Activated T-cell treated with anti-CD3 and anti-CD28 coated beads, Interleukin-2, amount 50 U/mL, for 24 hours (primary cell): Measurements from ENCODE around the gene TEX28.

Experiments
- DNase-seq: peaks from one replicate; pipeline ENCODE4 v3.0.0-alpha.2; 2020
- H3K27ac Mint-ChIP-seq: 2 replicates; pipeline ENCODE4 v1.8.0; 2020; ENCODE audit warnings: mild to moderate bottlenecking, mixed read lengths
- H3K27me3 Mint-ChIP-seq: 2 replicates; pipeline ENCODE4 v1.8.0; 2020; ENCODE audit warnings: mixed read lengths
- H3K36me3 Mint-ChIP-seq: 2 replicates; pipeline ENCODE4 v1.8.0; 2020; ENCODE audit warnings: low read depth, mixed read lengths
- H3K4me1 Mint-ChIP-seq: 2 replicates; pipeline ENCODE4 v1.8.0; 2020; ENCODE audit warnings: low read depth, mixed read lengths
- H3K4me3 Mint-ChIP-seq: 2 replicates; pipeline ENCODE4 v1.8.0; 2020; ENCODE audit warnings: mild to moderate bottlenecking, moderate library complexity, mixed read lengths
- H3K9me3 Mint-ChIP-seq: 2 replicates; pipeline ENCODE4 v1.8.0; 2020; ENCODE audit warnings: mixed read lengths

TEX28 gene

DNA sequence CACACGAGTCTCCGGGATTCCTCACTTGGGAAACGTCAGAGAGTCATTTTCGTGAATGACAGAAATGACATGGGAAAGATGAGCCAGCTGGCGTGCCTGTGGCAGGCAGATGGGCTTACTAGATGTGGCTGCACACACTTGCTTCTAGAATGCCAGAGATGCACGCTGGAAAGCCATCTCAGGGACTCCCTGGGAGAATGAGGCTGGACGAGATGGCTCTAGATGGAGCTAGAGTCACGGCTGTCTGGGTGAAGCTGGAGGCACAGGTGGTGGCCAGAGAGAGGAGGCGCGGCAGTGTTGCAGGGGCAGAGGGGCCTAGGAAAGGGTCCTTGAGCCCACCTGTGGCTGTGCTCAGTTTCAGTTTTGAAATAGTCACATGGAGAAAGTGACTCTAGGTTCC lies 26.7 kb upstream of the TEX28 start:
- Mint-ChIP-seq H3K4me1 (peaks cover 36% of the 10 kb centered on the region), H3K36me3 (no peaks in the 10 kb centered on the region), H3K4me3 (no peak overlapping the region), H3K27me3 (peaks cover 39% of the 10 kb centered on the region), H3K27ac (no peak overlapping the region), H3K9me3 (no peaks in the 10 kb centered on the region)
- no peak for DNase-seq

GRCh38 chrX:154321152-154321551 lies 26.2 kb upstream of the TEX28 start:
- no peaks in the 10 kb centered on the region for H3K9me3 Mint-ChIP-seq
- no peak overlapping the region for H3K4me3 Mint-ChIP-seq
- H3K27ac Mint-ChIP-seq = no peak overlapping the region
- no peak for DNase-seq
- peaks cover 32% of the 10 kb centered on the region for H3K4me1 Mint-ChIP-seq
- no peaks in the 10 kb centered on the region for H3K36me3 Mint-ChIP-seq
- H3K27me3 Mint-ChIP-seq = peaks cover 39% of the 10 kb centered on the region

DNA sequence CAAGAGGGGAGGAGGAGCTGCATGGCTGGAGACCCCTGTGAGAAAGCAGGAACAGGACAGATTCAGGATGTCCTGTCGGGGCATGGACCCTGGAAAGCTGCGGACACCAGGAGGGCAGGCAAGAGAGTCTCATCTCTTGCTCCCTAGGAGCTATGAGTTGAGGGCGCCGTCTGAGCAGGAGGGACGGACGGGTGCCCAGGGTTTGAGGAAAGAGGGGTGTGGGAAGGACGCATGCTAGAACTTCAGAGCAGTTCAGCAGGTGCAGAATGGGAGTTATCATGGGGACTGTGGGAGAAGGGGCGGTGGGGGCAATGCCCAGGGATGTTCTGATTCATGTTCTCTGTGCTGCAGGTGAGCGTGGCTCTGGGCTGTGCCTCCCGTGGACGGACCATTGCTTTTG lies 25.5 kb upstream of the TEX28 start:
- H3K9me3 Mint-ChIP-seq = no peaks in the 10 kb centered on the region
- no peak for DNase-seq
- no peaks in the 10 kb centered on the region for H3K36me3 Mint-ChIP-seq
- H3K4me3 Mint-ChIP-seq = no peak overlapping the region
- no peak overlapping the region for H3K27ac Mint-ChIP-seq
- H3K4me1 Mint-ChIP-seq = peaks cover 27% of the 10 kb centered on the region
- peaks cover 37% of the 10 kb centered on the region for H3K27me3 Mint-ChIP-seq

DNA sequence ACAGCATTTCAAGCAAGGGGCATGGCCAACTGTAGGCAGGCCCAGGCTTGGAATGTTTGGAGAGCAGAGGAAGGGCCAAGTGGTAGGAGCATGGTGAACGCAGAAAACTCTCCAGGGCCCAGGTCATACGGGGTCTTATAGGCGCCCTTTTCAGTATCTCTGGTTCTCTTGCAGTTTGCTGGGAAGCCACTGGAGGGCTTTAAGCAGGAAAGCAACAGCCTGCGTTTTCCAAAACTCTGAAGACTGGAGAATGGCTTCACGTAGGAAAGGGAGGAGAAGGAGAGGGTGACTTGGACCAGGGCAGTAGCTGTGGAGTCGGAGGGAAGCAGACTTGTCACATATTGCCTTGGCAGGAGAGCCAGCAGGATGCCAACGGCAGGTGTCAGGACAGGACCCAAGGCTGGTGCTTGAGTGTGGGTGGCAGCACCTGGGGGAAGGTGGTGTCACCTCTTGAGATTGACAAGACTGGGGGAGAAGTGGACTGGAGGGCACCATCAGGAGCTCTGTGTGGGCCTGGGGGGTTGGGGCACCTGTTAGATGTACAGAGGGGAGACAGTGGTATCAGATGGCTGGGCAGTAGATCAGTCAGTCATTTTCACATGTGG lies 22.6 kb upstream of the TEX28 start:
- peaks cover 33% of the 10 kb centered on the region for H3K27me3 Mint-ChIP-seq
- no peak for DNase-seq
- no peak overlapping the region for H3K4me3 Mint-ChIP-seq
- H3K9me3 Mint-ChIP-seq = no peaks in the 10 kb centered on the region
- no peaks in the 10 kb centered on the region for H3K36me3 Mint-ChIP-seq
- peaks cover 54% of the 10 kb centered on the region for H3K4me1 Mint-ChIP-seq
- H3K27ac Mint-ChIP-seq = no peak overlapping the region

GRCh38 chrX:154315416-154315815 lies 20.5 kb upstream of the TEX28 start:
- Mint-ChIP-seq H3K4me3 (no peak overlapping the region), H3K27me3 (peaks cover 37% of the 10 kb centered on the region), H3K36me3 (no peaks in the 10 kb centered on the region), H3K27ac (no peak overlapping the region), H3K9me3 (no peaks in the 10 kb centered on the region), H3K4me1 (peaks cover 58% of the 10 kb centered on the region)
- DNase-seq = no peak

DNA sequence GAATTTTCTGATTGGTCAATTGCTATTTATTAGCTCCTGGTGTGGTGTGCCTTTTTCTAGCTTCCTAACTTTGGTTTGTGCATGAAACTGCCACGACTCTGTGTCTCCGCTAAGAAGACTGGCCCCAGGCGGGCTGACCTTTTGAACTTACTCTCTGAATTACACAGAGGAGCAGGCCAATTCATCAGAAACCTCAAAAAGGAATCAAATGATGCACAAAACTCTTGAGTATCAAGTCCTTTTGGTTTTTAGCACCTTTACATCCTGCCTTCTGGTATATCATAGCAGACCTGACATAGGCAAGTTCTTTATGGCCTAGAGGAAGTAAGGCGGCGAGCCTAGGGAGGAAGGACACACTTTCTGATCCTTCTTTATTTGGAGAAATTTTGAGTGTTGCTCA lies 18.2 kb upstream of the TEX28 start:
- Mint-ChIP-seq H3K4me1 (peaks cover 66% of the 10 kb centered on the region), H3K9me3 (no peaks in the 10 kb centered on the region), H3K36me3 (no peaks in the 10 kb centered on the region), H3K4me3 (peak overlapping the region; percentile 37), H3K27me3 (peaks cover 30% of the 10 kb centered on the region), H3K27ac (peak overlapping the region; percentile 77)
- no peak for DNase-seq

DNA sequence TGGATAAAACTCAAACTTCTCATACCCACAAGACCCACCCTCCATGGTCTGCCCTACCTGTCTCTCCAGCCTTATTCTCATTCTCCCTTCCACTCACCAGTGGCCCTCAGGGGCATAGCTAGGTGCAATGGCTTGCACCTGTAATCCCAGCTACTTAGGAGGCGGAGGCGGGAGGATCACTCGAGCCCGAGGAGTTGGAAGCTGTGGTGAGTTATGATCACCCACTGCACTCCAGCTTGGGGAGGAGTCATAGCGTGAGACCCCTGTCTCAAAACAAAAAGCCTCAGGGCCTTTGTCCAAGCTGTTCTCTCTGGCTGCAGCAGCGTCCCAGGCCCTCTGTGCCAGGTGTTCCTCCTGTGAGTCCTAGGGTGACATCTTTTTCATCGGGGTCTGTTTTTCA lies 17.2 kb upstream of the TEX28 start:
- DNase-seq = no peak
- H3K4me1 Mint-ChIP-seq = peaks cover 66% of the 10 kb centered on the region
- no peaks in the 10 kb centered on the region for H3K36me3 Mint-ChIP-seq
- no peak overlapping the region for H3K27ac Mint-ChIP-seq
- peaks cover 23% of the 10 kb centered on the region for H3K27me3 Mint-ChIP-seq
- no peaks in the 10 kb centered on the region for H3K9me3 Mint-ChIP-seq
- H3K4me3 Mint-ChIP-seq = no peak overlapping the region

GRCh38 chrX:154310616-154311536 lies 16.0 kb upstream of the TEX28 start:
- H3K4me1 Mint-ChIP-seq = peaks cover 64% of the 10 kb centered on the region
- no peak overlapping the region for H3K27ac Mint-ChIP-seq

GRCh38 chrX:154309041-154309775 lies 14.3 kb upstream of the TEX28 start:
- no peak for DNase-seq
- Mint-ChIP-seq H3K36me3 (no peaks in the 10 kb centered on the region), H3K27ac (no peak overlapping the region), H3K4me3 (no peak overlapping the region), H3K4me1 (peaks cover 55% of the 10 kb centered on the region), H3K9me3 (no peaks in the 10 kb centered on the region), H3K27me3 (peaks cover 34% of the 10 kb centered on the region)

More at GRCh38 chrX:154310616-154311536, 16.0 kb upstream of the TEX28 start:
- Mint-ChIP-seq H3K36me3 (no peaks in the 10 kb centered on the region), H3K27me3 (peaks cover 25% of the 10 kb centered on the region), H3K4me3 (no peak overlapping the region), H3K9me3 (no peaks in the 10 kb centered on the region)
- DNase-seq = no peak

- H3K27ac Mint-ChIP-seq = peak overlapping the region; percentile 53
- no peaks in the 10 kb centered on the region for H3K36me3 Mint-ChIP-seq
- no peak overlapping the region for H3K4me3 Mint-ChIP-seq
- no peaks in the 10 kb centered on the region for H3K9me3 Mint-ChIP-seq
- H3K27me3 Mint-ChIP-seq = peaks cover 37% of the 10 kb centered on the region
- DNase-seq = peak; percentile 85
- peaks cover 46% of the 10 kb centered on the region for H3K4me1 Mint-ChIP-seq
Observed at GRCh38 chrX:154308108-154308946, 13.4 kb upstream of the TEX28 start.

- Mint-ChIP-seq H3K4me3 (no peak overlapping the region), H3K27me3 (peaks cover 38% of the 10 kb centered on the region), H3K9me3 (no peaks in the 10 kb centered on the region), H3K36me3 (no peaks in the 10 kb centered on the region), H3K27ac (no peak overlapping the region), H3K4me1 (peaks cover 35% of the 10 kb centered on the region)
- DNase-seq = no peak
Observed at GRCh38 chrX:154307202-154307601, 12.3 kb upstream of the TEX28 start.

GRCh38 chrX:154305541-154306205 lies 10.7 kb upstream of the TEX28 start:
- peaks cover 20% of the 10 kb centered on the region for H3K4me1 Mint-ChIP-seq
- H3K36me3 Mint-ChIP-seq = no peaks in the 10 kb centered on the region
- H3K27ac Mint-ChIP-seq = no peak overlapping the region
- H3K4me3 Mint-ChIP-seq = no peak overlapping the region
- DNase-seq = no peak
- H3K9me3 Mint-ChIP-seq = no peaks in the 10 kb centered on the region
- H3K27me3 Mint-ChIP-seq = peaks cover 33% of the 10 kb centered on the region

DNA sequence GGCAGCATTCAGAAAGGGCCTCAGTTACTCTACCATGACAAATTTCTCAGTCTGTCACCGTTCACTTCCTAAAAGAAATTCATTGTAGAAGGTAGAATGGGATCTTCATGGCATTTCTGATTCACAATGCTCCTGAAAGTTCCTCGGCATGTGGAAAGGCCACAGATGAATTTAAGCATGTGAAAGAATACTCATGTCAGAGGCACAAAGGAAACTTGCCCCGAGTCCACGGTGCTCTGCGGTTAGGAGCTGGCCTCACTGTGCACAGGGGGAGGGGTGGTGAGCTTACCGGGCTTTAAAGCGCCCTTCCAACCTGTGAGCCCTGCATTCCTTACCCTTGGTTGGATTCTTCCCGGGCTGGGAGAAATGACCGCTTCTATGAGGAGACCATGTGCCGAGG lies 9.9 kb upstream of the TEX28 start:
- H3K36me3 Mint-ChIP-seq = no peaks in the 10 kb centered on the region

GRCh38 chrX:154303476-154303875 lies 8.6 kb upstream of the TEX28 start:
- H3K4me3 Mint-ChIP-seq = no peak overlapping the region
- H3K9me3 Mint-ChIP-seq = no peaks in the 10 kb centered on the region
- H3K36me3 Mint-ChIP-seq = no peaks in the 10 kb centered on the region
- DNase-seq = no peak
- no peak overlapping the region for H3K27ac Mint-ChIP-seq
- H3K27me3 Mint-ChIP-seq = peaks cover 31% of the 10 kb centered on the region
- peaks cover 11% of the 10 kb centered on the region for H3K4me1 Mint-ChIP-seq

More for the DNA sequence above, 9.9 kb upstream of the TEX28 start:
- H3K9me3 Mint-ChIP-seq = no peaks in the 10 kb centered on the region
- H3K4me3 Mint-ChIP-seq = no peak overlapping the region
- H3K27me3 Mint-ChIP-seq = peaks cover 37% of the 10 kb centered on the region
- DNase-seq = no peak
- H3K27ac Mint-ChIP-seq = no peak overlapping the region
- peaks cover 18% of the 10 kb centered on the region for H3K4me1 Mint-ChIP-seq
